Esophagus squamous epithelium (tissue), 5 donors: ENCODE measurements around the gene APOL5. TPM values are rescaled to one million over a fixed set of nuclear protein-coding genes. Genes with fewer than 3 reads are reported as not detected.

ENCODE experiments used
- DNase-seq: peaks from one replicate; lab custom pipeline; 2025; lab: John Stamatoyannopoulos, UW
- H3K27ac ChIP-seq, 4 donors: fragments of 200-600 bp; sonication (generic); one replicate each; pipeline ENCODE4 v1.5.1; 2016 to 2019; ENCODE audit warnings: mild to moderate bottlenecking in 1 of 4
- H3K27me3 ChIP-seq, 4 donors: fragments of 200-600 bp; sonication (generic); 1 replicate in 3 of 4; 2 replicates in 1 of 4; pipeline versions ENCODE4 v1.5.1 to v1.6.0; 2017 to 2021; ENCODE audit warnings: antibody characterized with exemption in 1 of 4
- H3K36me3 ChIP-seq, 3 donors: fragments of 200-600 bp; sonication (generic); one replicate each; pipeline ENCODE4 v1.5.1; 2016 to 2019
- H3K4me1 ChIP-seq, 3 donors: fragments of 200-600 bp; sonication (generic); one replicate each; pipeline ENCODE4 v1.5.1; 2017 to 2019
- H3K4me3 ChIP-seq, 4 donors: fragments of 200-600 bp; sonication (generic); 1 replicate in 3 of 4; 2 replicates in 1 of 4; pipeline ENCODE4 v1.5.1; 2016 to 2019; ENCODE audit warnings: mild to moderate bottlenecking in 2 of 4, moderate library complexity in 1 of 4
- H3K9me3 ChIP-seq, 3 donors: fragments of 200-600 bp; sonication (generic); one replicate each; pipeline ENCODE4 v1.5.1; 2016 to 2019
- CTCF ChIP-seq, 6 experiments: fragments of 450-650 bp in 4 of 6; fragments of 200-600 bp in 2 of 6; sonication (generic) in 2 of 6; IDR thresholded peaks; one replicate each; pipeline ENCODE4 v1.5.1; 2016 to 2019; ENCODE audit warnings: antibody characterized with exemption in 6 of 6, mild to moderate bottlenecking in 4 of 6, moderate library complexity in 4 of 6
- POLR2A ChIP-seq, 4 donors: fragments of 450-650 bp; IDR thresholded peaks; one replicate each; pipeline ENCODE4 v1.6.1; 2017; ENCODE audit warnings: antibody characterized with exemption in 4 of 4, mild to moderate bottlenecking in 4 of 4, moderate library complexity in 3 of 4
- WGBS, 2 donors: methylation state at CpG; one replicate each; pipeline ENCODE4 v1.1.5; 2018; 5-methylcytosine and 5-hydroxymethylcytosine counted together
- intact Hi-C: fragments of 100-400 bp; cut with DNase I; formaldehyde crosslinking; loops from one replicate; pipeline ENCODE4 v1.15.0; 2022
- total RNA-seq, 4 donors: library from RNA; depleted of rRNA; stranded (reverse); fragments of >200 nt; gene quantifications; one replicate each; pipeline ENCODE4 v1.1.0, GENCODE V29; 2016
- donor health status: DM: yes; HTN: yes; CAD: no.

APOL5 gene
- total RNA-seq, 4 donors from 2014 or later: not detected

GRCh38 chr22:35743326-35743860 is 25.7 kb downstream of the APOL5 start:
- peak overlapping the region in 1 of 4 donors; percentile 57 for H3K27ac ChIP-seq
- no peak overlapping the region for H3K4me3 ChIP-seq
- intact Hi-C loops: no loop called here
- TF ChIP-seq CTCF (IDR thresholded peaks at IDR 0.05): no peak
- TF ChIP-seq POLR2A (IDR thresholded peaks at IDR 0.05): no peak
- H3K9me3 ChIP-seq: no peaks in the 10 kb centered on the region
- no peak for DNase-seq
- 73 to 82% methylated on average over 6 of the region's 6 CpGs for WGBS, 2 donors
- H3K27me3 ChIP-seq: no peaks in the 10 kb centered on the region
- H3K4me1 ChIP-seq: peaks cover 0 to 30% (median 0%) of the 10 kb centered on the region in 3 donors
- peaks cover 0 to 80% (median 0%) of the 10 kb centered on the region in 3 donors for H3K36me3 ChIP-seq

GRCh38 chr22:35746248-35746647 is 28.6 kb downstream of the APOL5 start:
- DNase-seq: no peak
- H3K27me3 ChIP-seq: no peaks in the 10 kb centered on the region

DNA sequence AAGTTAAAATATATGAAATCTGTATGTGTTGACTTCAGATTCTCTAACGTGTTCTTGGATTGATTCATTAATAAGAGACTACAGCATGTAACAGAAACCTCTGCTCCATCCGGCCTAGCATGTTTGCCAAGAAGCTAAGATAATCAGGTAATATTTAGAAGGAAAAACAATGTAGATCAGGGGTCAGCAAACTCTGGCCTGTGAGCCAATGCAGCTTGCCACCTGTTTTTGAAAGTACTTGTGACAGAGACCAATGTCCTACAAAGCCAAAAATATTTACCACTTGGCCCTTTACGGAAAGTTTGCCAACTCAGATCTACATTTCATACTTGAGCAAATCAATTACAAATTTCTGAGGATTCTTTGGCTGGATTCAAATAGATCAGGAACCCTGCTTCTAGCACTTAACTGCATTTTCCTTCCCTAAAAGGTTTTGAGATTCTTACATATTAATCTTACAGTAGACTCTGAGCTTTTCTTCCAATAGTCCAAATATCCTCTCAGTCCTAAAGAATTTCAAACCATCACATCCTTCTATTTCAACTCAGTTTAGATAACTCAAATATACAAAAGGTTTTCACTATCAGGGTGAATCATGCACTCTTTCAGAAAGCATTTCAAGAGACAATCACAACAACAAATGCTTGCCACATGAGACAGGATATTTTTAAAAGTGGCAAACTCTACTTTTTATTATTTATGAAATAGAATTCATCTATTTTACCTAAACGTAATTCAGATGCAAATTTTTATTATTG is 29.5 kb downstream of the APOL5 start:
- Histone ChIP-seq H3K4me3 (no peak overlapping the region), H3K4me1 (peaks cover 0 to 21% (median 0%) of the 10 kb centered on the region in 3 donors), H3K27me3 (no peaks in the 10 kb centered on the region), H3K9me3 (no peaks in the 10 kb centered on the region), H3K36me3 (peaks cover 0 to 72% (median 0%) of the 10 kb centered on the region in 3 donors), H3K27ac (no peak overlapping the region)
- DNase-seq: no peak
- no peak for TF ChIP-seq CTCF (IDR thresholded peaks at IDR 0.05)
- TF ChIP-seq POLR2A (IDR thresholded peaks at IDR 0.05): no peak
- intact Hi-C loops: no loop called here
- 61 to 77% methylated on average over 4 of the region's 4 CpGs for WGBS, 2 donors

More at GRCh38 chr22:35746248-35746647, 28.6 kb downstream of the APOL5 start:
- H3K9me3 ChIP-seq: no peaks in the 10 kb centered on the region
- no peak overlapping the region for H3K27ac ChIP-seq
- intact Hi-C loops: no loop called here
- peaks cover 0 to 21% (median 0%) of the 10 kb centered on the region in 3 donors for H3K4me1 ChIP-seq
- WGBS, 2 donors: 83 to 85% methylated on average over 5 to 9 of the region's 9 CpGs
- H3K4me3 ChIP-seq: no peak overlapping the region
- TF ChIP-seq POLR2A (IDR thresholded peaks at IDR 0.05): no peak
- TF ChIP-seq CTCF (IDR thresholded peaks at IDR 0.05): no peak
- H3K36me3 ChIP-seq: peaks cover 0 to 72% (median 0%) of the 10 kb centered on the region in 3 donors

DNA sequence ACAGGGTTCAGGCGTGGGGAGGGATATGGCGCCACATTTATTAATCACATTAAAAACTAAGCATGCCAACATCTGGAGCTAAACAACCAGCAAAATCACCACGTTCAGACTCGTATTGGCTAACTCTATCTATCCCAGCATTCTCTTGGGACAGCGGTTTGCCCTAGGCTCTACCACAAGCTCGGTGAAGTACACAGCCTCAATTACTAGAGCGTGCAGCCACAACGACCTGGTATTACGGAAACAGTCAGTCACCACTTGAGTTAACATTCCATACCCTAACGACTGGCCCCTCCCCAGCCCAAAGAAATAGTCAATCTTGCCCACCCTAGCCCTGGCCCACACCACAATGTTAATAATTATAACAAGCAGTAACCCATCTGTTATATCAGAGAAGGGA is 32.1 kb downstream of the APOL5 start:
- Histone ChIP-seq H3K27me3 (no peaks in the 10 kb centered on the region), H3K27ac (no peak overlapping the region), H3K4me1 (peaks cover 0 to 11% (median 0%) of the 10 kb centered on the region in 3 donors), H3K4me3 (no peak overlapping the region), H3K36me3 (peaks cover 0 to 60% (median 0%) of the 10 kb centered on the region in 3 donors), H3K9me3 (no peaks in the 10 kb centered on the region)
- no peak for DNase-seq
- WGBS, 2 donors: 67 to 70% methylated on average over 10 of the region's 10 CpGs
- no peak for TF ChIP-seq CTCF (IDR thresholded peaks at IDR 0.05)
- no peak for TF ChIP-seq POLR2A (IDR thresholded peaks at IDR 0.05)
- intact Hi-C loops: no loop called here
